ENCODE data around the gene DUSP8. TPM values are rescaled to one million over a fixed set of nuclear protein-coding genes. Genes with fewer than 3 reads are reported as not detected.

DUSP8 gene
- total and polyA plus RNA-seq, 12 donors: 5.9 to 53.5 (median 18.9) TPM

DNA sequence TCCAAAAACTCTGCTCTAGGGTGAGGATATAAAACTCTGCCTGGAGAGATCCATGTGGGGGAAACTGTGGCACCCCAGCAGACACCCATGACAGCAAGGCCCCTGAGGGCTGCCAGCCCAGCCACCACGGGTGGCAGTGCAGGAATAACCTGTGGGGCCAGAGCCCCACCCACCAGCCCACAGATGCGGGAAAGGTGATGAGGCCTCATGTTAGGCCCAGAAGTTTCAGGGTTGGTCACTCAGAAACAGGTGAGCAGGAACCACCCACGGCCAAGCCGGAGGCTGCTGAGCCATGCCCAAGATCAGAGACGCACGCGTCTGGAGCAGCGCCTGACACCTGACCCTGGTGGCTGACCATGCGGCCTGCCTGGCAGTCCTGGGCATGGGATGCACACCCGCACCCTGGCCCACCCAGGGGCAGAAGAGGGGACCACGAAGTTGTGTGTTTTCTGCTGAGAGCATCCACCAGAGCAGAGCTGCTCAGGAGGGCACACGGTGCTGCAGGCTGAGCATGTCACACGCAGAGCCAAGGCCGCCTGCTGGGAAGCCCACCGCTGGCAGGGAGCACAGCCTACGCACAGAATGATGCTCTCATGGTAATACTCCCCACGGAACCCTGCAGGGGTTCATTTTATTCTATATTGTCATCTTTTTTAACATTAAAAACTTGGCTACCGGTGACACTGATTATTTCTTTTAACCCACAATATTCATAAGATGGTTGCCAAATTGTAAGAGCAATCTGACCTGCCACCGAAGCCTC lies 41.2 kb downstream of the DUSP8 start:
- DNase-seq (no peak), ATAC-seq (no peak)
- no peaks in the 10 kb centered on the region for H3K9me3 ChIP-seq
- peaks cover 0 to 28% (median 0%) of the 10 kb centered on the region in 9 donors for H3K36me3 ChIP-seq
- no peaks in the 10 kb centered on the region for H3K27me3 ChIP-seq
- TF ChIP-seq, protein P1, sequence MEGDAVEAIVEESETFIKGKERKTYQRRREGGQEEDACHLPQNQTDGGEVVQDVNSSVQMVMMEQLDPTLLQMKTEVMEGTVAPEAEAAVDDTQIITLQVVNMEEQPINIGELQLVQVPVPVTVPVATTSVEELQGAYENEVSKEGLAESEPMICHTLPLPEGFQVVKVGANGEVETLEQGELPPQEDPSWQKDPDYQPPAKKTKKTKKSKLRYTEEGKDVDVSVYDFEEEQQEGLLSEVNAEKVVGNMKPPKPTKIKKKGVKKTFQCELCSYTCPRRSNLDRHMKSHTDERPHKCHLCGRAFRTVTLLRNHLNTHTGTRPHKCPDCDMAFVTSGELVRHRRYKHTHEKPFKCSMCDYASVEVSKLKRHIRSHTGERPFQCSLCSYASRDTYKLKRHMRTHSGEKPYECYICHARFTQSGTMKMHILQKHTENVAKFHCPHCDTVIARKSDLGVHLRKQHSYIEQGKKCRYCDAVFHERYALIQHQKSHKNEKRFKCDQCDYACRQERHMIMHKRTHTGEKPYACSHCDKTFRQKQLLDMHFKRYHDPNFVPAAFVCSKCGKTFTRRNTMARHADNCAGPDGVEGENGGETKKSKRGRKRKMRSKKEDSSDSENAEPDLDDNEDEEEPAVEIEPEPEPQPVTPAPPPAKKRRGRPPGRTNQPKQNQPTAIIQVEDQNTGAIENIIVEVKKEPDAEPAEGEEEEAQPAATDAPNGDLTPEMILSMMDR (IDR thresholded peaks at IDR 0.05): no peak
- intact Hi-C loops (cut with DNase I): loop anchor here in 1 of 10 donors (5.0 kb wide), 1 partner anchor 229 kb away; no protein-coding TSS in a partner anchor
- peaks cover 45 to 99% (median 87%) of the 10 kb centered on the region in 9 donors for H3K4me1 ChIP-seq
- peak overlapping the region in 8 of 10 donors; percentile 59 to 88 (median 76) for H3K27ac ChIP-seq
- 81 to 86% methylated on average over 19 of the region's 19 CpGs for WGBS, 2 donors
- H3K4me3 ChIP-seq: no peak overlapping the region

DNA sequence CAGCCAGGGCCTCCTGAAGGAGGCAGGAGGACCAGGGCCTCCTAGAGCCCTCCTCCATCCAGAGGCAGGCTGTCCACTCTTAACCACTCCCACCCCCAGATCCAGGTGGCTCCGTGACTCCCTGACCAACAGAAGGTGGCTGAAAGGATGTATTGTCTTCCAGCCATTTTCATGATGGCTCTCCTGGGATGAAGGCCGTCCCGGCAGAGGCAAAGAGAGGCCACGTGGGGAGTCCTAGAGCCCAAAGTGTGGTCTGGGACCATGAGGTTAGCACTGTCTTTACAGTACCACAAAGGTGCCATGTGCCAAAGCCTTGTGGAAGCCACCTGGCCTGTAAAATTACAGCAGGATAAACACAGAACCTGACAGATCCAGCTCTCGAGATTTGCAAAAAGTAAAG lies 42.3 kb downstream of the DUSP8 start:
- 66 to 71% methylated on average over 5 of the region's 5 CpGs for WGBS, 2 donors
- Histone ChIP-seq H3K4me3 (no peak overlapping the region), H3K27ac (peak overlapping the region in 1 of 10 donors; percentile 88), H3K4me1 (peaks cover 38 to 99% (median 76%) of the 10 kb centered on the region in 9 donors), H3K27me3 (no peaks in the 10 kb centered on the region), H3K9me3 (no peaks in the 10 kb centered on the region), H3K36me3 (peaks cover 0 to 22% (median 0%) of the 10 kb centered on the region in 9 donors)
- TF ChIP-seq, protein P1 (IDR thresholded peaks at IDR 0.05): no peak
- ATAC-seq (no peak), DNase-seq (no peak)
- intact Hi-C loops (cut with DNase I): loop anchor here in 2 of 10 donors (5.0 to 10.0 kb wide), 2 partner anchors 225 to 227 kb away; partner anchors contain the start of gene TOLLIP (in 1 of the 2)

DNA sequence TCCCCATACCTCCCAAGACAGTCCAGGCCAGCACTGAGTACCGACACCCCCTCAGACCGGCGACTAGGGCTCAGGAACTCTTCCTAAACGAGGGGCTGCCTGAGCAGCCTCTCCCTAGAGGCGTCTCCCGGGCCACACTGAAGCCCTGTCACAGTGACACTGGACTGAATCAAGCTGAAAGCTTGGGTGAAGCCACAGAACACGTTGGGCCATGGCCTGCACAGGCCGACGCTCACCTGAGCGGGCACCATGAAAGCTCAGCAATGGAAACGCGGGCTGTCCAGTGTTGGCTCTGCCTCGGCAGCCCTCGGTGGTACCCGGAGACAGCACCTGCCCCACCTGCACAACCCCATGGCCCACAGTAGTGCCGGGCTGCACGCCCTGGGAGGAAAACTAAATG lies 42.8 kb downstream of the DUSP8 start:
- intact Hi-C loops (cut with DNase I): loop anchor here in 1 of 10 donors (10.0 kb wide), 1 partner anchor 224 kb away; the partner anchor contains the start of gene TOLLIP
- TF ChIP-seq, protein P1 (IDR thresholded peaks at IDR 0.05): no peak
- Histone ChIP-seq H3K27ac (peak overlapping the region in 1 of 10 donors; percentile 88), H3K27me3 (no peaks in the 10 kb centered on the region), H3K36me3 (peaks cover 0 to 18% (median 0%) of the 10 kb centered on the region in 9 donors), H3K4me3 (no peak overlapping the region), H3K9me3 (no peaks in the 10 kb centered on the region), H3K4me1 (peaks cover 33 to 99% (median 71%) of the 10 kb centered on the region in 9 donors)
- 89 to 90% methylated on average over 17 of the region's 17 CpGs for WGBS, 2 donors
- ATAC-seq (no peak), DNase-seq (no peak)

DNA sequence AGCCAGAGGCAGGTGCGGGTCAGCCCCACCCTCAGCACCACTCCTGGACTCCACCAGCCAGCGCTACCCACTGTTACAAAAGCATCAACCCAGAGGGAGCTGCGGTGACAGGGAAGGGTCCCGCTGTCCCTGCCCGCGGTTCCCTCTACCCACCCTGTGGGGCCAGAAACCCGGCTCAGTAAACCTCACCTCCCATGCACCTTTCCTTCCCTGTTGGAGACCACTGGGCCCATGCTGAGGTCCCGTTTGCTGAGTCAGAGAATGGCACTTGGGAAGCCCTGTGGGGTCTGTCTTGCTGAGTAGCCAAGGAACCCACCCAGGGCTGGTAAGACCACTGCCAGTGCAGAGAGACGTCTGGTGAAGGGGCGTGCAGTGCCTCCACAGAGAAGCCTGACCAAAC lies 43.4 kb downstream of the DUSP8 start:
- DNase-seq: no peak
- Histone ChIP-seq H3K4me3 (no peak overlapping the region), H3K4me1 (peaks cover 30 to 97% (median 67%) of the 10 kb centered on the region in 9 donors), H3K9me3 (no peaks in the 10 kb centered on the region), H3K36me3 (peaks cover 0 to 15% (median 0%) of the 10 kb centered on the region in 9 donors), H3K27ac (no peak overlapping the region), H3K27me3 (no peaks in the 10 kb centered on the region)
- no peak for ATAC-seq
- TF ChIP-seq, protein P1 (IDR thresholded peaks at IDR 0.05): no peak
- intact Hi-C loops (cut with DNase I): loop anchor here in 1 of 10 donors (10.0 kb wide), 1 partner anchor 224 kb away; the partner anchor contains the start of gene TOLLIP
- 90 to 93% methylated on average over 10 of the region's 10 CpGs for WGBS, 2 donors

Data from heart right ventricle (tissue), 16 donors.